ENCODE measurements around the gene CEP57.
"Not testable (repeated sequence)": the region's sequence is repeated elsewhere in the genome, so short reads cannot be mapped to it uniquely, and the experiment has no call there.

The CEP57 gene

GRCh38 chr11:95849087-95849825, 59.0 kb downstream of the CEP57 start:
- peak; percentile 88 for DNase-seq (ENCODE audit: low read depth)
- TF ChIP-seq, protein P1, sequence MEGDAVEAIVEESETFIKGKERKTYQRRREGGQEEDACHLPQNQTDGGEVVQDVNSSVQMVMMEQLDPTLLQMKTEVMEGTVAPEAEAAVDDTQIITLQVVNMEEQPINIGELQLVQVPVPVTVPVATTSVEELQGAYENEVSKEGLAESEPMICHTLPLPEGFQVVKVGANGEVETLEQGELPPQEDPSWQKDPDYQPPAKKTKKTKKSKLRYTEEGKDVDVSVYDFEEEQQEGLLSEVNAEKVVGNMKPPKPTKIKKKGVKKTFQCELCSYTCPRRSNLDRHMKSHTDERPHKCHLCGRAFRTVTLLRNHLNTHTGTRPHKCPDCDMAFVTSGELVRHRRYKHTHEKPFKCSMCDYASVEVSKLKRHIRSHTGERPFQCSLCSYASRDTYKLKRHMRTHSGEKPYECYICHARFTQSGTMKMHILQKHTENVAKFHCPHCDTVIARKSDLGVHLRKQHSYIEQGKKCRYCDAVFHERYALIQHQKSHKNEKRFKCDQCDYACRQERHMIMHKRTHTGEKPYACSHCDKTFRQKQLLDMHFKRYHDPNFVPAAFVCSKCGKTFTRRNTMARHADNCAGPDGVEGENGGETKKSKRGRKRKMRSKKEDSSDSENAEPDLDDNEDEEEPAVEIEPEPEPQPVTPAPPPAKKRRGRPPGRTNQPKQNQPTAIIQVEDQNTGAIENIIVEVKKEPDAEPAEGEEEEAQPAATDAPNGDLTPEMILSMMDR (conservative IDR thresholded peaks at IDR 0.05; ENCODE audit: control insufficient read depth, insufficient read depth, low read depth, low read length) = peak; percentile 68
- H3K4me3 ChIP-seq (ENCODE audit: control insufficient read depth, low read depth, low read length) = no peak overlapping the region

DNA sequence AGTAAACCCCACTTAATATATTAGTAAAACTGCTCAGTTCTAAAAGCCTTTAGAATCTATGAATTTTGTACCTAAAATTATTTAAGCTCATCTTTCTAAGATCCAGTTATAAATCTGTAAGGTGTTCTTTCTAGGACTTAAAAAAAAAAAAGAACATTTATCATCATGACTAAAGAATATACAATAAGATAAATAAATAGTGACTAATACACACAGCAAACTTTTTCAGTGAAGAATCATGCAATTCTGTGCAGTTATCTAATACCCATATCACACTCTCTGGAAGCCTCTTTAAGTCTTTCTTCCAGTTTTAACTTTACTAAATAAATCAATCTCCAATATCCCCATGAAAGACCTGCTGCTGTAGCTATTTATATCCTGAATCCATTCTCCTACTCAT, 59.8 kb downstream of the CEP57 start:
- no peak overlapping the region for H3K4me3 ChIP-seq (ENCODE audit: control insufficient read depth, low read depth, low read length)
- TF ChIP-seq, protein P1 (conservative IDR thresholded peaks at IDR 0.05; ENCODE audit: control insufficient read depth, insufficient read depth, low read depth, low read length) = no peak
- DNase-seq (ENCODE audit: low read depth) = peak; percentile 27

- TF ChIP-seq, protein P1 (conservative IDR thresholded peaks at IDR 0.05; ENCODE audit: control insufficient read depth, insufficient read depth, low read depth, low read length) = no peak
- DNase-seq (ENCODE audit: low read depth) = no peak
- no peak overlapping the region for H3K4me3 ChIP-seq (ENCODE audit: control insufficient read depth, low read depth, low read length)
Observed at GRCh38 chr11:95853138-95853537, 62.8 kb downstream of the CEP57 start.

GRCh38 chr11:95853862-95854261, 63.6 kb downstream of the CEP57 start:
- TF ChIP-seq, protein P1 (conservative IDR thresholded peaks at IDR 0.05; ENCODE audit: control insufficient read depth, insufficient read depth, low read depth, low read length) = no peak
- DNase-seq (ENCODE audit: low read depth) = no peak
- H3K4me3 ChIP-seq (ENCODE audit: control insufficient read depth, low read depth, low read length) = no peak overlapping the region

- H3K4me3 ChIP-seq (ENCODE audit: control insufficient read depth, low read depth, low read length); DNase-seq (ENCODE audit: low read depth): not testable (repeated sequence)
Observed at GRCh38 chr11:95854362-95854761, 64.1 kb downstream of the CEP57 start.

DNA sequence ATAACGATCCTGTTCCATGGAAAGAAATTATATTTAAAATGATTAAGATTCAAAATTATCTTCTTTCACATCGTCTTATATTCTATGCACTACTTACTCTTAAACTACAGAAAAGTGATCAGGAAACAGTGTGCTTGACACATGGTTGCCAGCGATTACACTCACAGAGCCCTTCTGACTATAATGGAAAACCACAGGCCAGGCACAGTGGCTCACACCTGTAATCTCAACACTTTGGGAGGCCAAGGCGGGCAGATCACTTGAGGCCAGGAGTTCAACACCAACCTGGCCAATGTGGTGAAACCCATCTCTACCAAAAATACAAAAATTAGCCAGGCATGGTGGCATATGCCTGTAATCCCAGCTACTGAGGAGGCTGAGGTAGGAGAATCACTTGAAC, 69.7 kb downstream of the CEP57 start:
- H3K4me3 ChIP-seq (ENCODE audit: control insufficient read depth, low read depth, low read length); DNase-seq (ENCODE audit: low read depth): not testable (repeated sequence)

GRCh38 chr11:95863486-95864140, 73.3 kb downstream of the CEP57 start:
- TF ChIP-seq, protein P1 (conservative IDR thresholded peaks at IDR 0.05; ENCODE audit: control insufficient read depth, insufficient read depth, low read depth, low read length) = no peak
- DNase-seq (ENCODE audit: low read depth) = peak; percentile 74
- H3K4me3 ChIP-seq (ENCODE audit: control insufficient read depth, low read depth, low read length) = no peak overlapping the region

All from fibroblast of mammary gland (primary cell).